GM12878 (cell line): ENCODE data around the gene AOAH.

Experiments
- RCOR1 ChIP-seq: conservative IDR thresholded peaks from 2 replicates; pipeline ENCODE4 v1.6.1; 2012; ENCODE audit warnings: low read depth, low read length, improper control_type of control experiment
- TAF1 ChIP-seq: IDR thresholded peaks from 2 replicates; pipeline ENCODE4 v1.6.1; 2011; ENCODE audit warnings: mild to moderate bottlenecking, low read depth, low read length, borderline replicate concordance

DNA sequence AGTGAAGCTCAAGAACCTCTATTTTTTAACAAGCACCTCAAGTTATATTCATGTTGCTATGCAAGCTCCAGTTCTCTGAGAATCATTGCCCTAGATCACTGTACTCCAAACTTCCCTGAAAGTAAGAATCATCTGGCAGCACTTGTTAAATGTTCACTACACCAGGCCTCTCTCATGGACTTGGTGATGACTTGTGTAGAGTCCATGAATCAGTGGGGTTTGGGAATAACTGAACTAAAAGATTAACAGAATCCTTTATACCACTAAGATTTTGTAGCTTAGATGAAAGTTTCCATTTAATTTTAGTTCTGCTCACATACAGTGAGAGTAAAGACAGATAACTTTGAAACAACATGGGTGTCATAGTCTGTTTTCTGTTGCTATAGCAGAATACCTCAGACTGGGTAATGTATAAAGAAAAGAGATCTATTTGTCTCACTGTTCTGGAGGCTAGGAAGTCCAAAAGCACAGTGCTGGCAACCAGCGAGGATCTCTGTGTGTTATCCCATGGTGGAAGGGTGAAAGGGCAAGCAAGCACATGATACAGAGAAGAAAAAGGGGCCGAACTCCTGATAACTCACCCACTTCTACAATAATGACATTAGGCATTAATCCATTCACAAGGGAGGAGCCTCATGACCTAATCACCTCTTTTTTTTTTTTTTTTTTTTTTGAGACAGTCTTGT lies 27.9 kb upstream of the AOAH start:
- TF ChIP-seq TAF1 (no peak), RCOR1 (no peak)
